GM18499 (cell line): ENCODE data around the gene DOC2B.
"Not testable (repeated sequence)": the region's sequence is repeated elsewhere in the genome, so short reads cannot be mapped to it uniquely, and the experiment has no call there.

Experiments
- ATAC-seq: cut with Tn5 transposase; IDR thresholded peaks from one replicate; pipeline ENCODE4 v1.9.1; 2021; ENCODE audit warnings: moderate number of reproducible peaks; ENCODE audit not compliant: insufficient read depth, unreplicated experiment

DOC2B gene

GRCh38 chr17:149231-149630 lies 32.2 kb downstream of the DOC2B start:
- no peak for ATAC-seq

- ATAC-seq: no peak
Observed at GRCh38 chr17:148757-149156, 32.7 kb downstream of the DOC2B start.

- no peak for ATAC-seq
Observed at GRCh38 chr17:147796-148740, 33.4 kb downstream of the DOC2B start.

- no peak for ATAC-seq
Observed at GRCh38 chr17:146983-147761, 34.3 kb downstream of the DOC2B start.

GRCh38 chr17:146546-146945 lies 34.9 kb downstream of the DOC2B start:
- no peak for ATAC-seq

- no peak for ATAC-seq
Observed at GRCh38 chr17:145671-146541, 35.5 kb downstream of the DOC2B start.

- ATAC-seq: no peak
Observed at GRCh38 chr17:144936-145670, 36.3 kb downstream of the DOC2B start.

GRCh38 chr17:143785-144281 lies 37.6 kb downstream of the DOC2B start:
- ATAC-seq: no peak

- no peak for ATAC-seq
Observed at GRCh38 chr17:142876-143784, 38.3 kb downstream of the DOC2B start.

GRCh38 chr17:142102-142661 lies 39.3 kb downstream of the DOC2B start:
- no peak for ATAC-seq

- ATAC-seq: not testable (repeated sequence)
Observed at GRCh38 chr17:139401-140205, 41.8 kb downstream of the DOC2B start.

GRCh38 chr17:137166-137807 lies 44.2 kb downstream of the DOC2B start, which contains the start of gene SCGB1C2:
TSS of gene SCGB1C2 (plus strand) at chr17:137569. CDS start at chr17:137591, 22 bp downstream.
- ATAC-seq: not testable (repeated sequence)

GRCh38 chr17:136531-136930 lies 44.9 kb downstream of the DOC2B start:
- ATAC-seq: not testable (repeated sequence)

- not testable (repeated sequence) for ATAC-seq
Observed at GRCh38 chr17:135895-136294, 45.6 kb downstream of the DOC2B start.

GRCh38 chr17:135022-135421 lies 46.4 kb downstream of the DOC2B start:
- ATAC-seq: not testable (repeated sequence)

- peak; percentile 58 for ATAC-seq
Observed at GRCh38 chr17:134332-134785, 47.1 kb downstream of the DOC2B start.

GRCh38 chr17:133932-134331 lies 47.5 kb downstream of the DOC2B start:
- not testable (repeated sequence) for ATAC-seq
